CD4-positive, CD25-positive, alpha-beta regulatory T cell (primary cell): ENCODE results near the gene ERVK3-1. TPM values are rescaled to one million over a fixed set of nuclear protein-coding genes. Genes with fewer than 3 reads are reported as not detected.

Experiments used
- ATAC-seq, 2 donors: fragments of 150-1000 bp; cut with Tn5 transposase; one replicate each; pipeline ENCODE4 v1.10.0; 2021; ENCODE audit warnings: low read depth in 2 of 2, moderate number of reproducible peaks in 2 of 2, moderate library complexity in 1 of 2
- DNase-seq, 3 donors: peaks; one replicate each; pipeline versions ENCODE4 v3.0.0 to v3.0.0-alpha.2; 2012 to 2022; ENCODE audit warnings: mixed read lengths in 1 of 3
- H3K27ac ChIP-seq: one replicate; pipeline ENCODE4 v1.7.0; 2013; ENCODE audit warnings: mild to moderate bottlenecking, low read length; ENCODE audit not compliant: insufficient read depth, poor library complexity, severe bottlenecking
- H3K27me3 ChIP-seq: one replicate; pipeline ENCODE4 v1.7.0; 2013; ENCODE audit warnings: low read length; ENCODE audit not compliant: control insufficient read depth, insufficient read depth
- H3K36me3 ChIP-seq: one replicate; pipeline ENCODE4 v1.7.0; 2013; ENCODE audit warnings: mild to moderate bottlenecking, low read length, moderate library complexity; ENCODE audit not compliant: control insufficient read depth, insufficient read depth
- H3K4me1 ChIP-seq: 2 replicates; pipeline ENCODE4 v1.7.0; 2013; ENCODE audit warnings: mild to moderate bottlenecking, low read length; ENCODE audit not compliant: insufficient read depth, control insufficient read depth, poor library complexity, severe bottlenecking
- H3K4me3 ChIP-seq: one replicate; pipeline ENCODE4 v1.7.0; 2013; ENCODE audit warnings: low read depth, mild to moderate bottlenecking, low read length, moderate library complexity
- H3K9me3 ChIP-seq, 2 experiments: 1 replicate in 1 of 2; 2 replicates in 1 of 2; pipeline ENCODE4 v1.7.0; 2013; ENCODE audit warnings: low read length in 2 of 2, mild to moderate bottlenecking in 1 of 2, moderate library complexity in 1 of 2; ENCODE audit not compliant: control insufficient read depth in 2 of 2
- H3K27ac Mint-ChIP-seq, 3 donors: one replicate each; pipeline ENCODE4 v1.8.0; 2020 to 2022; ENCODE audit warnings: mild to moderate bottlenecking in 3 of 3, mixed read lengths in 3 of 3, moderate library complexity in 2 of 3
- H3K27me3 Mint-ChIP-seq: one replicate; pipeline ENCODE4 v1.8.0; 2022; ENCODE audit warnings: mild to moderate bottlenecking, mixed read lengths
- H3K36me3 Mint-ChIP-seq: one replicate; pipeline ENCODE4 v1.8.0; 2020; ENCODE audit warnings: mixed read lengths
- H3K4me1 Mint-ChIP-seq, 4 donors: one replicate each; pipeline ENCODE4 v1.8.0; 2020 to 2022; ENCODE audit warnings: mixed read lengths in 4 of 4, mild to moderate bottlenecking in 1 of 4
- H3K4me3 Mint-ChIP-seq, 4 donors: one replicate each; pipeline ENCODE4 v1.8.0; 2020 to 2022; ENCODE audit warnings: mild to moderate bottlenecking in 4 of 4, mixed read lengths in 4 of 4, moderate library complexity in 3 of 4
- H3K9me3 Mint-ChIP-seq, 7 donors: one replicate each; pipeline ENCODE4 v1.8.0; 2020 to 2022; ENCODE audit warnings: mixed read lengths in 7 of 7, mild to moderate bottlenecking in 3 of 7, moderate library complexity in 2 of 7
- polyA plus RNA-seq, 4 donors: library from polyadenylated mRNA; unstranded; fragments of 300-500 nt; fragmentation: Illumina TruSeq; gene quantifications; one replicate each; pipeline ENCODE4 v1.2.3, GENCODE V29; 2021
- total RNA-seq: library from RNA; stranded (reverse); gene quantifications from one replicate; pipeline ENCODE4 v1.2.3, GENCODE V29; 2022

Gene ERVK3-1
- total and polyA plus RNA-seq, 5 donors from 2014 or later, result 65.9 to 117 (median 80.6) TPM

DNA sequence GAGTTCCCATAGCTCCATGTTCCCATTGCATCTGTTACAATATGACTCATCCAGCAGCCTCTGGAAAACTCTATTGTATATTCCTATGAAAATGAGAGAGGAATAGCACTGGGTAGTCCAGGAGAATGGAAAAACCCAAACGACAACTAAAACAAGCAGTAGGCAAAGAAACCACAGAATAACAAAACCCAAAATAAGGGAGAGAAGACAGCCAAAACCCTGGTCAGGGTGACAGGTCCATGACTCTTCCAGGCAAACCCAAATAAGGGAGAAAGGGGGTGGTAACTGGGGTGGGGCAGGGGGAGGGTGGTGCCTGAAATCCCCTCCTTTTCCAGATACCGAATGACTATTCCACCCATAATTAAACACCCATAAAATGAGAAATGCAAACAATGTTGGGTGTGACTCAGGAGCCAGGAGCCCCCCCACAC is 30.4 kb upstream of the ERVK3-1 start:
- Histone ChIP-seq H3K4me3 (no peak overlapping the region), H3K36me3 (peaks cover 28% of the 10 kb centered on the region), H3K9me3 (peaks cover 44 to 60% of the 10 kb centered on the region in 2 experiments), H3K4me1 (peaks cover 17% of the 10 kb centered on the region), H3K27me3 (no peaks in the 10 kb centered on the region), H3K27ac (no peak overlapping the region)
- no peaks in the 10 kb centered on the region for H3K27me3 Mint-ChIP-seq
- no peak overlapping the region for H3K27ac Mint-ChIP-seq
- peak overlapping the region in 3 of 4 donors; percentile 24 to 58 (median 51) for H3K4me3 Mint-ChIP-seq
- peaks cover 0 to 37% (median 15%) of the 10 kb centered on the region in 7 donors for H3K9me3 Mint-ChIP-seq
- ATAC-seq (no peak), DNase-seq (no peak)
- peaks cover 8 to 37% (median 11%) of the 10 kb centered on the region in 4 donors for H3K4me1 Mint-ChIP-seq
- H3K36me3 Mint-ChIP-seq, result peaks cover 40% of the 10 kb centered on the region

DNA sequence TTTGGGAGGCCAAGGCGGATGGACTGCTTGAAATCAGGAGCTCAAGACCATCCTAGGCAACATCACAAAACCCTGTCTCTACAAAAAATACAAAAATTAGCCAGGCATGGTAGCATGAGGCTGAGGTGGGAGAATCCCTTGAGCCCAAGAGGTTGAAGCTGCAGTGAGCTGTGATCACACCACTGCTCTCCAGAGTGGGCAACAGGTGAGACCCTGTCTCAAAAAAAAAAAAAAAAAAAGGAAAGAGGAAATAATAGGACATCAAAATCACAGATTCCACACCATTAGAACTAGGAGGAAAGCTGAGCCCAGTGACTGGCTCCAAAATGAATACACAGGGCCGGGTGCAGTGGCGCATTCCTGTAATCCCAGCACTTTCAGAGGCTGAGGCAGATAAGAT is 29.6 kb upstream of the ERVK3-1 start:
- Histone ChIP-seq H3K9me3 (peaks cover 40 to 53% of the 10 kb centered on the region in 2 experiments), H3K36me3 (peaks cover 28% of the 10 kb centered on the region), H3K27ac (no peak overlapping the region), H3K4me3 (no peak overlapping the region), H3K4me1 (peaks cover 20% of the 10 kb centered on the region), H3K27me3 (no peaks in the 10 kb centered on the region)
- ATAC-seq (no peak), DNase-seq (no peak)
- no peaks in the 10 kb centered on the region for H3K27me3 Mint-ChIP-seq
- peak overlapping the region in 1 of 4 donors; percentile 56 for H3K4me3 Mint-ChIP-seq
- peaks cover 0 to 33% (median 12%) of the 10 kb centered on the region in 7 donors for H3K9me3 Mint-ChIP-seq
- H3K27ac Mint-ChIP-seq, result no peak overlapping the region
- H3K4me1 Mint-ChIP-seq, result peaks cover 10 to 44% (median 17%) of the 10 kb centered on the region in 4 donors
- H3K36me3 Mint-ChIP-seq, result peaks cover 35% of the 10 kb centered on the region

DNA sequence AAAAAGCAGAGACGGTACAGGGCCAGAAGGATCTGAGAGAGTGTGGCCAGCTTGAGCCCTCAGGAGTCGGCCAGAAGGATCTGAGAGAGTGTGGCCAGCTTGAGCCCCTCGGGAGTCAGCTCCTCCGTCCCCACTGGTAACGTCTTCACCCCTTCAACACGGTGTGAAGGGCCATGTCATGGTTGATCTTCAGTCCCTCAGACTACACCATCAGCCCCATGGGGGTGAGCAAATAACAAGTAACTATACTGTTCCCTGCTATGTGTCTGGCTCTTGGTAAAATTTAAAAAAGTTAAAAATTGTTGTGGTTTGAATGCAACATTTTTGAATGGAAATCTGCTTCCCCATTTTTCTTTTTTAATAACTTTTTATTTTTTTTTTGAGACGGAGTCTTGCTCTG is 28.0 kb upstream of the ERVK3-1 start:
- H3K27ac ChIP-seq, result no peak overlapping the region
- no peaks in the 10 kb centered on the region for H3K27me3 Mint-ChIP-seq
- H3K36me3 ChIP-seq, result peaks cover 21% of the 10 kb centered on the region
- peaks cover 20% of the 10 kb centered on the region for H3K4me1 ChIP-seq
- no peaks in the 10 kb centered on the region for H3K27me3 ChIP-seq
- no peak for ATAC-seq
- peaks cover 29% of the 10 kb centered on the region for H3K36me3 Mint-ChIP-seq
- peak overlapping the region; percentile 69 to 99 (median 86) for H3K4me3 Mint-ChIP-seq
- no peak overlapping the region for H3K4me3 ChIP-seq
- H3K9me3 Mint-ChIP-seq, result peaks cover 0 to 24% (median 12%) of the 10 kb centered on the region in 7 donors
- peaks cover 27 to 36% of the 10 kb centered on the region in 2 experiments for H3K9me3 ChIP-seq
- DNase-seq, result no peak
- H3K4me1 Mint-ChIP-seq, result peaks cover 15 to 60% (median 28%) of the 10 kb centered on the region in 4 donors
- no peak overlapping the region for H3K27ac Mint-ChIP-seq

DNA sequence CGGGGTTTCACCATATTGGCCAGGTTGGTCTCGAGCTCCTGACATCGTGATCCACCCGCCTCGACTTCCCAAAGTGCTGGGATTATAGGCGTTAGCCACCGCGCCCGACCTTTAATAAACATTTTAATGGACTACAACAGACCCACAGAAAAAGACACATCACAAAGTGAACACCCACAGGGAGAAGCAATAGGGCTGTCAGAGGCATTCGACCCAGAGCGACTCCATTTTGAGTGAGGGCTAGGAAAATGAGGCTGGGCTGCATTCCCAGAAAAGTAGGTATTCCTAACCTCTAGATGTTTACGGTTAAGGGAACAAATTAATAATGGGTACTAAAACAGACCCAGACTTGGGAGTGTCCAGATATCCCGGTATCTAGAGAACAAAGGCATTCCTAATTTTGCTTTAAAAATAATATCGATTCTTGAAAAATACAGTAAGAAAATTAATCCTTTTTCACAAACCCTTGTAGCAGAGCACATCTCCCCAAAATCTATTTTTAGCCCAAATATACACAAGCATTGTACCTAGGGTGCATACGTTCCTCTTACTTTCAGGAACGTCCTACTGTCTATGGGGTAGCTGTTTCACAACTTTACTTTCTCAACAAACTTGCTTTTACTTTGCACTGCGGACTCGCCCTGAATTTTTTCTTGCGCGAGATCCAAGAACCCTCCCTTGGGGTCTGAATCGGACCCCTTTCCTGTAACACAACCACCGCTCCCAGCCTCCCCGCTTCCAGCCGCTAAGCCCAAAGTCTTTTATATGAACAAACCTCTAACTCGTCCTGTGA is 27.2 kb upstream of the ERVK3-1 start:
- Mint-ChIP-seq H3K27me3 (no peaks in the 10 kb centered on the region), H3K27ac (peak overlapping the region; percentile 95 to 99 (median 95)), H3K36me3 (peaks cover 31% of the 10 kb centered on the region), H3K4me3 (peak overlapping the region; percentile 89 to 99 (median 96)), H3K9me3 (peaks cover 0 to 25% (median 12%) of the 10 kb centered on the region in 7 donors), H3K4me1 (peaks cover 15 to 62% (median 29%) of the 10 kb centered on the region in 4 donors)
- Histone ChIP-seq H3K27ac (peak overlapping the region; percentile 70), H3K4me1 (peaks cover 20% of the 10 kb centered on the region), H3K9me3 (peaks cover 24 to 30% of the 10 kb centered on the region in 2 experiments), H3K36me3 (peaks cover 21% of the 10 kb centered on the region), H3K4me3 (peak overlapping the region; percentile 90), H3K27me3 (no peaks in the 10 kb centered on the region)
- no peak for DNase-seq
- no peak for ATAC-seq

DNA sequence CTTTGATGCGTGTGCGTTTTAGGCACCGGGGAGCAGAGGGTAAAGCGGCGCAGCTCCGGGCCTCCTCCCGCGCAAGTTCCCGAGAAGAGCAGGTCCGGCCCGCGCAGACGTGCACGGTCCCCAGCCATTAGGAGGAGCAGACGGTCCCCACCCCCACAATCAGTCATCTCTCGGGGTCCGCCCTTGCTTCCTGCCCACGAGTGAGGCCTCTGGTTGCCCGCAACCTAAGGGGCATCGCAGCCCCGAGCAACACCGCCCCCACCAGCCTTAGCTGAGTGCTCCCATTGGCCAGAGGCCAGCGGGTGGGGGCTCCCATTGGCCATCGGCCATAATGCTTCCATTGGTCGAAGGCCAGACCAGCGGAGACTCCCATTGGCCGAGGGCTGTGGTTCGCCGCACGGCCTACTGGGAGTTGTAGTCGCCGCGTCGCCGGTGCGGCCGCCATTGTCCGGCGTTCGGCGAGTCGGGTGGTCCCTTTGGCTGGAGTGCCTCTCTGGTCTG is 26.6 kb upstream of the ERVK3-1 start, which contains the start of gene ZNF8:
ZNF8 (plus strand) TSS at position 415 of the 501 bp plus-strand sequence. CDS start 127 bp downstream, outside the sequence.
- Mint-ChIP-seq H3K9me3 (peaks cover 0 to 25% (median 12%) of the 10 kb centered on the region in 7 donors), H3K27me3 (no peaks in the 10 kb centered on the region), H3K27ac (peak within 1 kb of the TSS; percentile 95 to 99 (median 95)), H3K4me1 (peaks cover 19 to 62% (median 29%) of the 10 kb centered on the region in 4 donors), H3K36me3 (peaks cover 31% of the 10 kb centered on the region), H3K4me3 (peak within 1 kb of the TSS; percentile 89 to 99 (median 96))
- Histone ChIP-seq H3K27me3 (no peaks in the 10 kb centered on the region), H3K4me1 (peaks cover 20% of the 10 kb centered on the region), H3K27ac (peak within 1 kb of the TSS; percentile 70), H3K4me3 (peak within 1 kb of the TSS; percentile 90), H3K36me3 (peaks cover 21% of the 10 kb centered on the region), H3K9me3 (peaks cover 24% of the 10 kb centered on the region in 2 experiments)
- peak; percentile 98 to 99 for ATAC-seq
- peak; percentile 92 to 98 (median 93) for DNase-seq

DNA sequence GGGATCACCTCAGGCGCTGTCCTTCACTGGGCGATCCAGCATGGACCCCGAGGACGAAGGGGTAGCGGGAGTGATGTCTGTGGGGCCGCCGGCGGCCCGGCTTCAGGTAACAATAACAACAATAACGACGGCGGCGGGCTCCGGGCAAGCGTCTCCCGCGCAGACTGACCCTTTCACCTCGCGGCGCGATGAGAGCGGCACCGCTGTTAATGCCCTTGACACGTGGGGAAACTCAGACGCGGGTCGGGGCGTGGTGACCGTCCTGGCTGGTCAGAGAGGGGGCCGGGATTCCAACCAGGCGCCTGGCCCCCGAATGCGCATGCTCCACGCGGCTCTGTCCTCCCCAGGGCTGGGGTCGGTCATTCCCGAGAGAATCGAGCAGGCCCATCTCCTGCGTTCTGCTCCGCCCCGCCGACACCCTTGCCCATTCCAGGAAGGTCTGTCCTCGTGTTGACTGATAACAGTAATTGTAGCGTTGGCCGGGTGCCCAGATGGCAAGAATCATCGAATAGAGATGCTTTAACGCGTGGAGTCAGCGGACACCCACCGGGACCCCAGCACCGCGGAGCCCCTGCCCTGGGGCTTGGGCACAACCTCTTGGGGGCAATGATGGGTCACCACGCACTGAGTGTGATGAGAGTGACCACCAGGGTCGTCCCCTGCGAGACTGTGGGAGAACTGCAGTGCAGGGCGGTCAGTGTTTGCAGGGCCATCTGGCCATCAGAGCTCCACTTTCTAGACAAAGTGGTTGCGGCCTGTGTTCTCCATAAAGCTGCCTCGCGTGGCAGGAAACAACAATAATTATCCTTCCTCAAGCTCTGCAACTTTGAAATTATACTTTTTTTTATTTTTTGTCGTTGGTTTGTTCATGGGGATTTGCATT is 25.9 kb upstream of the ERVK3-1 start:
- H3K27me3 ChIP-seq, result no peaks in the 10 kb centered on the region
- DNase-seq (peak in 2 of 3 donors; percentile 24 to 32), ATAC-seq (no peak)
- H3K4me1 ChIP-seq, result peaks cover 20% of the 10 kb centered on the region
- H3K4me3 Mint-ChIP-seq, result peak overlapping the region; percentile 89 to 99 (median 96)
- H3K4me3 ChIP-seq, result peak overlapping the region; percentile 61
- H3K27ac ChIP-seq, result peak overlapping the region; percentile 70
- peaks cover 0 to 22% (median 9%) of the 10 kb centered on the region in 7 donors for H3K9me3 Mint-ChIP-seq
- H3K27me3 Mint-ChIP-seq, result no peaks in the 10 kb centered on the region
- H3K36me3 ChIP-seq, result peaks cover 18% of the 10 kb centered on the region
- peaks cover 19 to 62% (median 29%) of the 10 kb centered on the region in 4 donors for H3K4me1 Mint-ChIP-seq
- peaks cover 18 to 21% of the 10 kb centered on the region in 2 experiments for H3K9me3 ChIP-seq
- peaks cover 28% of the 10 kb centered on the region for H3K36me3 Mint-ChIP-seq
- peak overlapping the region; percentile 95 to 99 (median 95) for H3K27ac Mint-ChIP-seq

DNA sequence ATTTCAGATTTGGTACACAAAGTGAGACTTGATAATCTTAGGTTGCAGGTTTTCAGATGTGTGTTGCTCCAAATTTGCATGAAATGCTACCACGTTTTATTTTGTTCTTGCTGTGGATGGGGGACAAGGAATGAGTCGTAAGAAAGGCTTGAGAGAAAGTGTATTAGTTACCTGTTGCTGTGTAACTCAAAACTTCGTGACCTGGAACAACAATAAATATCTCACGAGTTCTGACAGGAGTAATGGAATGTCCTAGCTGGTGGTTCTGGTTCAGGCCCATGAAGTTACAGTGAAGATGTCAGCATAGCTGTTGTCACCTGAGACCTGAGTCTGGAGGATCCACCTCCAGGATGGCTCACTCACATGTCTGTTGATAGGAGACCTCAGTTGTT is 25.3 kb upstream of the ERVK3-1 start:
- H3K9me3 ChIP-seq, result peaks cover 11 to 15% of the 10 kb centered on the region in 2 experiments
- Mint-ChIP-seq H3K9me3 (peaks cover 0 to 20% (median 4%) of the 10 kb centered on the region in 7 donors), H3K4me1 (peaks cover 19 to 58% (median 29%) of the 10 kb centered on the region in 4 donors), H3K36me3 (peaks cover 22% of the 10 kb centered on the region), H3K27ac (peak overlapping the region; percentile 93 to 95 (median 95)), H3K4me3 (peak overlapping the region; percentile 89 to 99 (median 96)), H3K27me3 (no peaks in the 10 kb centered on the region)
- peak overlapping the region; percentile 70 for H3K27ac ChIP-seq
- H3K4me3 ChIP-seq, result peak overlapping the region; percentile 61
- ATAC-seq, result no peak
- H3K27me3 ChIP-seq, result no peaks in the 10 kb centered on the region
- no peak for DNase-seq
- peaks cover 14% of the 10 kb centered on the region for H3K36me3 ChIP-seq
- peaks cover 20% of the 10 kb centered on the region for H3K4me1 ChIP-seq
